Spinal cord (tissue), 10 donors: Measurements from ENCODE around the gene RAB3IP. TPM values are rescaled to one million over a fixed set of nuclear protein-coding genes. Genes with fewer than 3 reads are reported as not detected.
A peak's percentile ranks its signal among the peaks of the same experiment; 100 is the strongest.
"Not testable (repeated sequence)": the region's sequence is repeated elsewhere in the genome, so short reads cannot be mapped to it uniquely, and the experiment has no call there.

Source experiments
- DNase-seq, 6 donors: peaks; one replicate each; pipeline versions ENCODE4 v3.0.0 to v3.0.0-alpha.2; 2013 to 2015; ENCODE audit warnings: low spot score in 6 of 6, low read depth in 4 of 6
- H3K27ac ChIP-seq: one replicate; pipeline ENCODE4 v1.5.1; 2013; ENCODE audit warnings: low read depth, low read length, control low read depth
- H3K27me3 ChIP-seq: one replicate; pipeline ENCODE4 v1.6.1; 2013; ENCODE audit warnings: low read length; ENCODE audit not compliant: control insufficient read depth, insufficient read depth
- H3K36me3 ChIP-seq: one replicate; pipeline ENCODE4 v1.6.1; 2013; ENCODE audit warnings: low read length; ENCODE audit not compliant: control insufficient read depth, insufficient read depth
- H3K4me1 ChIP-seq: one replicate; pipeline ENCODE4 v1.6.1; 2013; ENCODE audit warnings: low read length; ENCODE audit not compliant: control insufficient read depth, insufficient read depth
- H3K4me3 ChIP-seq: one replicate; pipeline ENCODE4 v1.5.1; 2013; ENCODE audit warnings: low read depth, low read length, control low read depth
- H3K9me3 ChIP-seq: one replicate; pipeline ENCODE4 v1.6.1; 2013; ENCODE audit warnings: low read length; ENCODE audit not compliant: control insufficient read depth, insufficient read depth
- WGBS: methylation state at CpG from one replicate; pipeline ENCODE4 v1.1.5; 2013; ENCODE audit warnings: missing lambda C conversion rate; ENCODE audit not compliant: insufficient coverage; 5-methylcytosine and 5-hydroxymethylcytosine counted together
- polyA plus RNA-seq, 2 donors: library from polyadenylated mRNA; unstranded; fragments of 120-200 nt; gene quantifications; one replicate each; pipeline ENCODE4 v1.2.1, GENCODE V29; 2013; ENCODE audit not compliant: insufficient read length in 2 of 2
- total RNA-seq, 2 donors: library from RNA; depleted of rRNA in 1 of 2; stranded (reverse); fragments of 120-200 nt in 1 of 2; fragments of >200 nt in 1 of 2; gene quantifications; one replicate each; pipeline versions ENCODE4 v1.2.3 to v1.2.4, GENCODE V29; 2013 to 2014
- donor health status: healthy.

RAB3IP gene
- total and polyA plus RNA-seq, 4 donors, result 26.0 to 39.5 (median 28.5) TPM

DNA sequence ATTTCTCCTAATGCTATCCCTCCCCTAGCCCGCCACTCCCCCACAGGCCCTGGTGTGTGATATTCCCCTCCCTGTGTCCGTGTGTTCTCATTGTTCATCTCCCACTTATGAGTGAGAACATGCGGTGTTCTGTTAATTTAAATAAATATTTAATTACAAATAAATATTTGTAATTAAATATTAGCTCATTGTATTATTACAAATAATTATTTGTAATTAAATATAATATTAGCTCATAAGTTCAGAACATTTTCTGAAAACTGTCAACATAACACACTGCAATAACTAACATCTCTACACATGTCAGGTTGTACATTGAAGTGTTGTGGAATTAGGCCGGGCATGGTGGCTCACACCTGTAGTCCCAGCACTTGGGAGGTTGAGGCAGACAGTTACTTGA lies 5.4 kb downstream of the RAB3IP start:
- Histone ChIP-seq H3K36me3 (no peaks in the 10 kb centered on the region), H3K4me1 (no peaks in the 10 kb centered on the region), H3K4me3 (no peak overlapping the region), H3K27ac (no peak overlapping the region), H3K27me3 (no peaks in the 10 kb centered on the region), H3K9me3 (no peaks in the 10 kb centered on the region)
- no CpG with 5 or more reads among the region's 4 CpGs for WGBS
- DNase-seq, result no peak

DNA sequence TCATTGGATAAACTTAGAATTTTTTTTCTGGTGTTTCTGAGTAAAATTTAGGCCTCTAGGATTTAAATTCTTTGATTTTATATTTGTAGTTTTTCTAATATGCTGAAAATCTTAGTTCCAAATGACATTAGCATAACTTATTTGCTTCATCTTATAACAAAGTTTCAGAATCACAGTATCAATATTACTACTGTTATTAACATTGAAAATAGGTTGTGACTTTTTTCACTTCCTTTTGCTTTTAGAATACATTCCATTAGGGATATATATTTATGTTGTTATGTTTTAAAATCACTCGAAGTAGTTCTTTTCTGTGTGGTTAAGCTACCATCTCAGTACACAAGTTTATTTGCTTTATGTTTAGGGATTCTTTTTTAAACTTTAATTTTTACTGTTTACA lies 12.8 kb downstream of the RAB3IP start:
- Histone ChIP-seq H3K9me3 (no peaks in the 10 kb centered on the region), H3K36me3 (no peaks in the 10 kb centered on the region), H3K4me1 (no peaks in the 10 kb centered on the region), H3K4me3 (no peak overlapping the region), H3K27me3 (no peaks in the 10 kb centered on the region), H3K27ac (no peak overlapping the region)
- DNase-seq, result no peak
- WGBS, result no CpG with 5 or more reads among the region's 1 CpG

DNA sequence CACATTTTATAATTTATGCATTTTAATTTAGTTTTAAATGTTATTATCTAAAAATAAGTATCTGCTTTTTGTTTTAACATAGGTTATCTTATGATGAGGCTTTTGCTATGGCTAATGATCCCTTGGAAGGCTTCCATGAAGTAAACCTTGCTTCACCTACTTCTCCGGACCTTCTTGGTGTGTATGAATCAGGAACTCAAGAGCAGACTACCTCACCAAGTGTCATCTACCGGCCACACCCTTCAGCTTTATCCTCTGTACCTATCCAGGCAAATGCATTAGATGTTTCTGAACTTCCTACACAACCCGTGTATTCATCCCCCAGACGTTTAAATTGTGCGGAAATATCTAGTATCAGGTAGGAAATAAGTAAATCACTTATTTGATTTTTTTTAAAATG lies 16.6 kb downstream of the RAB3IP start:
- Histone ChIP-seq H3K4me3 (no peak overlapping the region), H3K27me3 (no peaks in the 10 kb centered on the region), H3K4me1 (no peaks in the 10 kb centered on the region), H3K27ac (no peak overlapping the region), H3K9me3 (peaks cover 7% of the 10 kb centered on the region), H3K36me3 (peaks cover 2% of the 10 kb centered on the region)
- WGBS, result 100% methylated on average over 1 of the region's 5 CpGs
- DNase-seq, result no peak

DNA sequence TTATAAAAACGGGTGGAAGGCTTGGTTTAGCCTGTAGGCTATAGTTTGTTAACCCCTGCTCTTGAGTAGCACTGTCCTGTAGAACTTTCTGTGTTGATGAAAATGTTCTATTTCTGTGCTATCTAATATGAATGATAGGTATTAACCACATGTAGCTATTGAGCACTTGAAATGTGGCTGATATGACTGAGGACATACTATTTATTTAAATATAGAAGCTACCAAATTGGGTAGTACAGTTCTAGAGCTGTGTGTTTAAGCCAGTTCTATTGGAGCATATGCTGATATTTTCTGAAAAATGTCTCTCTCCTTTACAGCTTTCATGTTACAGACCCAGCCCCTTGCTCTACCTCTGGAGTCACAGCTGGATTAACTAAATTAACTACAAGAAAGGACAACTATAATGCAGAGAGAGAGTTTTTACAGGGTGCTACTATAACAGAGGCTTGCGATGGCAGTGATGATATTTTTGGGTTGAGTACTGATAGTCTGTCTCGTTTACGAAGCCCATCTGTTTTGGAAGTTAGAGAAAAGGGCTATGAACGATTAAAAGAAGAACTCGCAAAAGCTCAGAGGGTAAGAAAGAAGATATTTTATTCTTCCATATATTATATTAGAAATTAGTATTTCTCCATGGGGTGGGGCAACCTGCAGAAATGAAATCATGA lies 17.6 kb downstream of the RAB3IP start:
- H3K27me3 ChIP-seq, result no peaks in the 10 kb centered on the region
- H3K4me1 ChIP-seq, result no peaks in the 10 kb centered on the region
- no peak overlapping the region for H3K27ac ChIP-seq
- DNase-seq, result no peak
- H3K4me3 ChIP-seq, result no peak overlapping the region
- peaks cover 9% of the 10 kb centered on the region for H3K9me3 ChIP-seq
- peaks cover 3% of the 10 kb centered on the region for H3K36me3 ChIP-seq
- 100% methylated on average over 1 of the region's 6 CpGs for WGBS

DNA sequence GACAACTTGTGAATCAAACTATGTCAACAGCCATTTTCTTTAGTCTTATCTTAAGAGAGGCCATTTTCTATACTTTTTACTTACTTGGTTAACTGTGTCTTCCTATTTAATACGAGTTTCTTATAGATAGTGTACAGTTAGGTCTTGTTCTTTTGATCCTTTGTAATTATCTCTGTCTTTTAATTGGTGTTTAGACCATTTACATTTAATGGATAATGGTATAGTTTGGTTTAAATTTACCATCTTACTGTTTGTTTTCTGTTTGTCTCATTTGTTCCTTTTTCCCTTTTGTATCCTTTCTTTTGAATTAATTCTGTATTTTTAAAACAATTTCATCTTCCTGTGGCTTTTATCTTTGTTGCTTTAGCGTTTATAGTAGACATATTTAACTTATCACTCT lies 19.4 kb downstream of the RAB3IP start:
- no CpG with 5 or more reads among the region's 2 CpGs for WGBS
- no peak for DNase-seq
- H3K27ac ChIP-seq, result no peak overlapping the region
- peaks cover 10% of the 10 kb centered on the region for H3K9me3 ChIP-seq
- no peaks in the 10 kb centered on the region for H3K4me1 ChIP-seq
- no peak overlapping the region for H3K4me3 ChIP-seq
- no peaks in the 10 kb centered on the region for H3K27me3 ChIP-seq
- H3K36me3 ChIP-seq, result peaks cover 3% of the 10 kb centered on the region

DNA sequence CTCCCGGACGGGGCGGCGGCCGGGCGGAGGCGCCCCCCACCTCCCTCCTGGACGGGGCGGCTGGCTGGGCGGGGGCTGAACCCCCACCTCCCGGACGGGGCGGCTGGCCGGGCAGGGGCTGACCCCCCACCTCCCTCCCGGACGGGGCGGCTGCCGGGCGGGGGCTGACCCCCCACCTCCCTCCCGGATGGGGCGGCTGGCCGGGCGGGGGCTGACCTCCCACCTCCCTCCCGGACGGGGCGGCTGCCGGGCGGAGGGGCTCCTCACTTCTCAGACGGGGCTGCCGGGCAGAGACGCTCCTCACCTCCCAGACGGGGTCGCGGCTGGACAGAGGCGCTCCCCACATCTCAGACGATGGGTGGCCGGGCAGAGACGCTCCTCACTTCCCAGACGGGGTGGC lies 20.9 kb downstream of the RAB3IP start:
- not testable (repeated sequence) for H3K36me3 ChIP-seq, H3K27me3 ChIP-seq, H3K4me3 ChIP-seq, H3K4me1 ChIP-seq, H3K27ac ChIP-seq, DNase-seq
- WGBS, result 99% methylated on average over 24 of the region's 39 CpGs
- H3K9me3 ChIP-seq, result peaks cover 13% of the 10 kb centered on the region

DNA sequence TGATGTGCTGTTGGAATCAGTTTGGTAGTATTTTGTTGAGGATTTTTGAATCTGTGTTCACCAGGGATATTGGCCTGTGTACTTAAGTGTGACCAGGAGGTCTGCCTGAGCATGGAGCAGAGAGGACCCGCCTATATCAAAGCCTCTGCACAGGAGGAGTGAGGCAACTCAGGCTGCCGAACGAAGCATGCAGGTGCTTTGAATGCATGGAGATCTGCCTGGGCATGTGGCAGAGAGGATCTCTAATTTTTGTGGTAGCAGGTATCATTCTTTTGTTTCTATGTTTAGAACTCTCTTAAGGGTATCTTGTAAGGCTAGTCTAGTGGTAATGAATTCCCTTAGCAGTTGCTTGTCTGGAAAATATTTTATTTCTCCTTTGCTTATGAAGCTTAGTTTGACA lies 26.9 kb downstream of the RAB3IP start:
- 98% methylated on average over 3 of the region's 3 CpGs for WGBS
- peaks cover 3% of the 10 kb centered on the region for H3K36me3 ChIP-seq
- peaks cover 14% of the 10 kb centered on the region for H3K9me3 ChIP-seq
- no peak overlapping the region for H3K4me3 ChIP-seq
- H3K27ac ChIP-seq, result no peak overlapping the region
- no peaks in the 10 kb centered on the region for H3K27me3 ChIP-seq
- no peak for DNase-seq
- H3K4me1 ChIP-seq, result no peaks in the 10 kb centered on the region

DNA sequence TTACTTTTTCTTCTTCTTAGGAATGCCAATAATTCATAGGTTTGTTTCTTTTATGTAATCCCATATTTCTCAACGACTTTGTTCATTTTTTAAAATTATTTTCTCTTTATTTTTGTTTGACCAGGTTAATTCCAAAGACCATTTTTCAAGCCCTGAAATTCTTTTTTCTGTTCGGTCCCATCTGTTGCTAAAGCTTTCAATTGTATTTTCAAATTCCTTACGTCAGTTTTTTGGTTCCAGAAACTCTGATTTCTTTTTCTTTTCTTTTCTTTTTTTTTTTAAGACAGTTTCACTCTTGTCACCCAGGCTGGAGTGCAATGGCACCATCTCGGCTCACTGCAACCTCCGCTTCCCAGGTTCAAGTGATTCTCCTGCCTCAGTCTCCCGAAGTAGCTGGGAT lies 27.6 kb downstream of the RAB3IP start:
- peaks cover 3% of the 10 kb centered on the region for H3K36me3 ChIP-seq
- WGBS, result 91% methylated on average over 4 of the region's 6 CpGs
- no peak overlapping the region for H3K4me3 ChIP-seq
- H3K9me3 ChIP-seq, result peaks cover 13% of the 10 kb centered on the region
- DNase-seq, result no peak
- H3K27me3 ChIP-seq, result no peaks in the 10 kb centered on the region
- H3K27ac ChIP-seq, result no peak overlapping the region
- no peaks in the 10 kb centered on the region for H3K4me1 ChIP-seq

DNA sequence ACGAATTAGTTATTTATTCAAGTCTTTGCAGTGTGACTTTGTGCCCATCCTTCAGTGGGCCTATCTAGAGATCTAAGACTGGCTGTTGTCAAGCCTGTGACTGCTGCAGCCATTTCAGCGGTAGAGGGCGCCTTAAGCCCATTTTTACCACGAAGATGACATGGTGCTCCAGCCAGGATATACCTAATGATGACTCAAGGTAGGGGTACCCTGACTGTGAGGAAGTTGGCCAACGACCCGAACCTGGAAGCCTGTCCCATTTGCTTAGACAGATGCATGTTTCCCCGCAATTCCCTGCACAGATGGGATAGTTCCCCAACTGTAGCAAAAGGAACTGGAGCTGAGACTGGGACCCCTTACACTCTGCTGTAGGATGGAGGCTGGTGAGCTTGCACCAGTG lies 41.3 kb downstream of the RAB3IP start:
- peaks cover 3% of the 10 kb centered on the region for H3K36me3 ChIP-seq
- H3K27me3 ChIP-seq, result no peaks in the 10 kb centered on the region
- no peak overlapping the region for H3K27ac ChIP-seq
- H3K9me3 ChIP-seq, result peaks cover 7% of the 10 kb centered on the region
- WGBS, result 54% methylated on average over 7 of the region's 7 CpGs
- DNase-seq, result peak in 1 of 6 donors; percentile 1
- no peaks in the 10 kb centered on the region for H3K4me1 ChIP-seq
- no peak overlapping the region for H3K4me3 ChIP-seq

DNA sequence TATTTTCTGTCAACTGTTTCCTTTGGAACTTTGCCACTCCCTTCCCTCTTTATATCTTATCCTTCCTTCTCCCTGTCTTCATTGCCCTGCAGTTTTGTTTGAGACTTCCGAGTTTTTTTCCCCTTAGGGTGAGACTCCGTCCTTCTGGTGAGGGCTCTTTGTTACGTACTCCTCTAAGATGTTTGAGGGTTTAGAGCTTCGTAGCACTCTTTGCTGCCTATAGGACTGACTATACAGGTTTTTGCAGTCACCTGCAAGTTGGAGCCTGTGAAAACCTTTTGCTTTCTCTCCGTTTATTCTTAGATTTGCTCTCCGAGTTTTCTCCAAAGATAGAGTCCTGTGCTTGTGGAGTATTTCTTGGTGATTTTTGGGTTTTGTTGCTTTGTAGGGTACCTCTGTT lies 44.7 kb downstream of the RAB3IP start:
- 85% methylated on average over 2 of the region's 6 CpGs for WGBS
- no peak overlapping the region for H3K27ac ChIP-seq
- no peaks in the 10 kb centered on the region for H3K27me3 ChIP-seq
- peaks cover 3% of the 10 kb centered on the region for H3K36me3 ChIP-seq
- H3K4me3 ChIP-seq, result no peak overlapping the region
- DNase-seq, result no peak
- peaks cover 7% of the 10 kb centered on the region for H3K9me3 ChIP-seq
- no peaks in the 10 kb centered on the region for H3K4me1 ChIP-seq
